ENCODE data around the gene EPHB2.

EPHB2 gene

DNA sequence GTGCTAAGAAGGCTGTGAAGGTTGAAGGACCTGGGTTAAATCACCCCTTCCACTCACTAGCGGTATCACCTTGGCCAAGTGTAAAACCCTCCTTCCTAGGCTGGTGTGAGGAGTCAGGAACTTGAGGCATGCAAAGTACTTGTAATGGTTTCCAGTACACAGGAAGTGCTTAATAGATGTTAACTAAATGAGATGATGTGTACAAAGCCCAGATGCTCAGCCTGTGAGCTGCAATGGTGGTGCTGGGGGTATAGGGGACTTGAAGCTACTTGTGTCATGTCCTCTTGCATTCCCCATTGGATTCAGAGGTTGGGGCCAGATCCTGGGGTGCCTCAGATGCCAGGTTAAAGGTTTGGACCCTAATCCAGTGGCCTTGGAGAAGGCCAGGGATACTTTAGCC lies 75.5 kb downstream of the EPHB2 start:
- TF ChIP-seq TAF1 (IDR thresholded peaks at IDR 0.05; ENCODE audit: borderline replicate concordance, insufficient read depth, low read length) = no peak
- TF ChIP-seq SIN3A (IDR thresholded peaks at IDR 0.05; ENCODE audit: borderline replicate concordance, insufficient read depth, low read length) = no peak
- no peak for TF ChIP-seq REST (IDR thresholded peaks at IDR 0.05; ENCODE audit: insufficient read depth in 1 of 2, low read depth in 2 of 2, low read length in 2 of 2)
- TF ChIP-seq FOXP2 (optimal IDR thresholded peaks at IDR 0.05; ENCODE audit: borderline replicate concordance, extremely low read depth, extremely low read length, insufficient read depth) = no peak
- no peak for TF ChIP-seq POLR2AphosphoS5 (IDR thresholded peaks at IDR 0.05; ENCODE audit: low read depth, low read length)

- TF ChIP-seq TAF1 (IDR thresholded peaks at IDR 0.05; ENCODE audit: borderline replicate concordance, insufficient read depth, low read length) (no peak), REST (IDR thresholded peaks at IDR 0.05; ENCODE audit: insufficient read depth in 1 of 2, low read depth in 2 of 2, low read length in 2 of 2) (no peak), POLR2AphosphoS5 (IDR thresholded peaks at IDR 0.05; ENCODE audit: low read depth, low read length) (no peak), SIN3A (IDR thresholded peaks at IDR 0.05; ENCODE audit: borderline replicate concordance, insufficient read depth, low read length) (no peak), FOXP2 (optimal IDR thresholded peaks at IDR 0.05; ENCODE audit: borderline replicate concordance, extremely low read depth, extremely low read length, insufficient read depth) (no peak)
These were observed 76.3 kb downstream of the EPHB2 start for GRCh38 chr1:22786719-22787489.

DNA sequence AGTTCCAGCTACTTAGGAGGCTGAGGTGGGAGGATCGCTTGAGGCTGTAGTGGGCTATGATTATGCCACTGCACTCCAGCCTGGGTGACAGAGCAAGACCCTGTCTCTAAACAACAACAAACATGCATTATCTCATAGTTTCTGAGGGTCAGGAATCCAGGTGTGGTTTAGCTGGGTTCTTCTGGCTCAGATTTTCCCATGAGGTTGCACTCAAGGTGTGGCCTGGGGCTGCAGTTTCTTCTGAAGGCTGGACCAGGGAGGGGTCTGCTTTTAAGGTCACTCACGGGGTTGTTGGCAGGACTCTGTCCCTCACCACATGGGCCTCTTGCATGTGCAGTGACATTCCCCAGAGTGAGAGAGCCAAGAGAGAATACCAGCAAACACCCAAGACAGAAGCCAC lies 77.0 kb downstream of the EPHB2 start:
- no peak for TF ChIP-seq REST (IDR thresholded peaks at IDR 0.05; ENCODE audit: insufficient read depth in 1 of 2, low read depth in 2 of 2, low read length in 2 of 2)
- no peak for TF ChIP-seq SIN3A (IDR thresholded peaks at IDR 0.05; ENCODE audit: borderline replicate concordance, insufficient read depth, low read length)
- no peak for TF ChIP-seq TAF1 (IDR thresholded peaks at IDR 0.05; ENCODE audit: borderline replicate concordance, insufficient read depth, low read length)
- TF ChIP-seq POLR2AphosphoS5 (IDR thresholded peaks at IDR 0.05; ENCODE audit: low read depth, low read length) = no peak
- TF ChIP-seq FOXP2 (optimal IDR thresholded peaks at IDR 0.05; ENCODE audit: borderline replicate concordance, extremely low read depth, extremely low read length, insufficient read depth) = no peak

DNA sequence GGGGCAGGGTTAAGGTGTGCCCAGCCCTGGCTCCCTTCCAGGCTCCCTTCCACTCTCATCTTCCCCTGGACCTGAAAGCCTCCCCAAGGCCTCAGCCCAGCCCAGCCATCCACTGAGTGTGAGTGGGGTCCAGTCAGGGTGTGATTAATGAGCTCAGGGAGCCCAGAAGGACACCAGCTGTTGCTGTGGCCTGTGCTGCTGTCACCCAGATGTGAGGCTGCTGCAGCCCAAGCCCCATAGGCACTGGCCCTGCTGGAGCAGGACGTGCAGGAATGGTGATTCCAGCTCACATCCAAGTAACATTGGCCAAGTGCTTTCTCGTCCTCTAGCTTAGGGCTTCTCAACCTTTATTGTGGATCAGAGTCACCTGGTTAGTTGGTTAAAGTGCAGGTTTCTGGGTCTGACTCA lies 77.6 kb downstream of the EPHB2 start:
- no peak for TF ChIP-seq TAF1 (IDR thresholded peaks at IDR 0.05; ENCODE audit: borderline replicate concordance, insufficient read depth, low read length)
- no peak for TF ChIP-seq REST (IDR thresholded peaks at IDR 0.05; ENCODE audit: insufficient read depth in 1 of 2, low read depth in 2 of 2, low read length in 2 of 2)
- no peak for TF ChIP-seq POLR2AphosphoS5 (IDR thresholded peaks at IDR 0.05; ENCODE audit: low read depth, low read length)
- TF ChIP-seq SIN3A (IDR thresholded peaks at IDR 0.05; ENCODE audit: borderline replicate concordance, insufficient read depth, low read length) = no peak
- TF ChIP-seq FOXP2 (optimal IDR thresholded peaks at IDR 0.05; ENCODE audit: borderline replicate concordance, extremely low read depth, extremely low read length, insufficient read depth) = no peak

Measured in PFSK-1 (cell line).